Measurements from ENCODE around the gene FBXW11. TPM values are rescaled to one million over a fixed set of nuclear protein-coding genes. Genes with fewer than 3 reads are reported as not detected.
A peak's percentile ranks its signal among the peaks of the same experiment; 100 is the strongest.
"Not testable (repeated sequence)": the region's sequence is repeated elsewhere in the genome, so short reads cannot be mapped to it uniquely, and the experiment has no call there.

FBXW11 gene
- total RNA-seq, 1 experiment from 2014 or later: 53.7 TPM

- Histone ChIP-seq H3K27me3 (ENCODE audit: control insufficient read depth, insufficient read depth, low read length) (no peaks in the 10 kb centered on the region), H3K36me3 (replicated peaks; ENCODE audit: control insufficient read depth, insufficient read depth, low read length) (peaks cover 3% of the 10 kb centered on the region), H3K4me3 (ENCODE audit: insufficient read depth, low read depth, low read length) (no peak overlapping the region)
- no peak for DNase-seq
Measured at GRCh38 chr5:171891150-171891549, 115.3 kb downstream of the FBXW11 start.

GRCh38 chr5:171888051-171888481 lies 118.4 kb downstream of the FBXW11 start:
- peaks cover 5% of the 10 kb centered on the region for H3K36me3 ChIP-seq (replicated peaks; ENCODE audit: control insufficient read depth, insufficient read depth, low read length)
- H3K4me3 ChIP-seq (ENCODE audit: insufficient read depth, low read depth, low read length): no peak overlapping the region
- no peaks in the 10 kb centered on the region for H3K27me3 ChIP-seq (ENCODE audit: control insufficient read depth, insufficient read depth, low read length)
- DNase-seq: no peak

GRCh38 chr5:171886037-171886436 lies 120.4 kb downstream of the FBXW11 start:
- not testable (repeated sequence) for DNase-seq; H3K4me3 ChIP-seq (ENCODE audit: insufficient read depth, low read depth, low read length); H3K36me3 ChIP-seq (replicated peaks; ENCODE audit: control insufficient read depth, insufficient read depth, low read length); H3K27me3 ChIP-seq (ENCODE audit: control insufficient read depth, insufficient read depth, low read length)

GRCh38 chr5:171882118-171882517 lies 124.3 kb downstream of the FBXW11 start:
- Histone ChIP-seq H3K27me3 (ENCODE audit: control insufficient read depth, insufficient read depth, low read length) (no peaks in the 10 kb centered on the region), H3K36me3 (replicated peaks; ENCODE audit: control insufficient read depth, insufficient read depth, low read length) (peaks cover 13% of the 10 kb centered on the region), H3K4me3 (ENCODE audit: insufficient read depth, low read depth, low read length) (no peak overlapping the region)
- no peak for DNase-seq

- DNase-seq: no peak
- Histone ChIP-seq H3K36me3 (replicated peaks; ENCODE audit: control insufficient read depth, insufficient read depth, low read length) (peaks cover 37% of the 10 kb centered on the region), H3K4me3 (ENCODE audit: insufficient read depth, low read depth, low read length) (no peak overlapping the region), H3K27me3 (ENCODE audit: control insufficient read depth, insufficient read depth, low read length) (no peaks in the 10 kb centered on the region)
Measured at GRCh38 chr5:171874234-171874633, 132.2 kb downstream of the FBXW11 start.

GRCh38 chr5:171872666-171873065 lies 133.8 kb downstream of the FBXW11 start:
- no peak for DNase-seq
- peaks cover 36% of the 10 kb centered on the region for H3K36me3 ChIP-seq (replicated peaks; ENCODE audit: control insufficient read depth, insufficient read depth, low read length)
- H3K4me3 ChIP-seq (ENCODE audit: insufficient read depth, low read depth, low read length): no peak overlapping the region
- H3K27me3 ChIP-seq (ENCODE audit: control insufficient read depth, insufficient read depth, low read length): no peaks in the 10 kb centered on the region

- Histone ChIP-seq H3K36me3 (replicated peaks; ENCODE audit: control insufficient read depth, insufficient read depth, low read length) (peaks cover 32% of the 10 kb centered on the region), H3K4me3 (ENCODE audit: insufficient read depth, low read depth, low read length) (no peak overlapping the region), H3K27me3 (ENCODE audit: control insufficient read depth, insufficient read depth, low read length) (no peaks in the 10 kb centered on the region)
- no peak for DNase-seq
Measured at GRCh38 chr5:171871711-171872110, 134.7 kb downstream of the FBXW11 start.

- no peak overlapping the region for H3K4me3 ChIP-seq (ENCODE audit: insufficient read depth, low read depth, low read length)
- no peak for DNase-seq
- H3K27me3 ChIP-seq (ENCODE audit: control insufficient read depth, insufficient read depth, low read length): no peaks in the 10 kb centered on the region
- H3K36me3 ChIP-seq (replicated peaks; ENCODE audit: control insufficient read depth, insufficient read depth, low read length): peaks cover 20% of the 10 kb centered on the region
Measured at GRCh38 chr5:171869956-171870355, 136.5 kb downstream of the FBXW11 start.

- no peak for DNase-seq
- Histone ChIP-seq H3K27me3 (ENCODE audit: control insufficient read depth, insufficient read depth, low read length) (no peaks in the 10 kb centered on the region), H3K36me3 (replicated peaks; ENCODE audit: control insufficient read depth, insufficient read depth, low read length) (peaks cover 18% of the 10 kb centered on the region), H3K4me3 (ENCODE audit: insufficient read depth, low read depth, low read length) (no peak overlapping the region)
Measured at GRCh38 chr5:171868236-171868635, 138.2 kb downstream of the FBXW11 start.

GRCh38 chr5:171867786-171868185 lies 138.7 kb downstream of the FBXW11 start:
- Histone ChIP-seq H3K4me3 (ENCODE audit: insufficient read depth, low read depth, low read length) (no peak overlapping the region), H3K27me3 (ENCODE audit: control insufficient read depth, insufficient read depth, low read length) (no peaks in the 10 kb centered on the region), H3K36me3 (replicated peaks; ENCODE audit: control insufficient read depth, insufficient read depth, low read length) (peaks cover 18% of the 10 kb centered on the region)
- no peak for DNase-seq

- H3K36me3 ChIP-seq (replicated peaks; ENCODE audit: control insufficient read depth, insufficient read depth, low read length): peaks cover 14% of the 10 kb centered on the region
- H3K27me3 ChIP-seq (ENCODE audit: control insufficient read depth, insufficient read depth, low read length): no peaks in the 10 kb centered on the region
- no peak for DNase-seq
- no peak overlapping the region for H3K4me3 ChIP-seq (ENCODE audit: insufficient read depth, low read depth, low read length)
Measured at GRCh38 chr5:171865471-171865870, 141.0 kb downstream of the FBXW11 start.

- Histone ChIP-seq H3K36me3 (replicated peaks; ENCODE audit: control insufficient read depth, insufficient read depth, low read length) (peaks cover 8% of the 10 kb centered on the region), H3K4me3 (ENCODE audit: insufficient read depth, low read depth, low read length) (no peak overlapping the region), H3K27me3 (ENCODE audit: control insufficient read depth, insufficient read depth, low read length) (no peaks in the 10 kb centered on the region)
- no peak for DNase-seq
Measured at GRCh38 chr5:171863935-171864334, 142.5 kb downstream of the FBXW11 start.

- Histone ChIP-seq H3K36me3 (replicated peaks; ENCODE audit: control insufficient read depth, insufficient read depth, low read length) (peaks cover 4% of the 10 kb centered on the region), H3K27me3 (ENCODE audit: control insufficient read depth, insufficient read depth, low read length) (no peaks in the 10 kb centered on the region), H3K4me3 (ENCODE audit: insufficient read depth, low read depth, low read length) (no peak overlapping the region)
- DNase-seq: no peak
Measured at GRCh38 chr5:171862624-171863023, 143.8 kb downstream of the FBXW11 start.

- H3K27me3 ChIP-seq (ENCODE audit: control insufficient read depth, insufficient read depth, low read length): no peaks in the 10 kb centered on the region
- DNase-seq: no peak
- no peak overlapping the region for H3K4me3 ChIP-seq (ENCODE audit: insufficient read depth, low read depth, low read length)
- H3K36me3 ChIP-seq (replicated peaks; ENCODE audit: control insufficient read depth, insufficient read depth, low read length): no peaks in the 10 kb centered on the region
Measured at GRCh38 chr5:171861381-171861780, 145.1 kb downstream of the FBXW11 start.

GRCh38 chr5:171858303-171858702 lies 148.1 kb downstream of the FBXW11 start:
- DNase-seq: peak; percentile 84

GRCh38 chr5:171857489-171857876 lies 149.0 kb downstream of the FBXW11 start:
- peak; percentile 60 for DNase-seq
- H3K36me3 ChIP-seq (replicated peaks; ENCODE audit: control insufficient read depth, insufficient read depth, low read length): no peaks in the 10 kb centered on the region
- H3K4me3 ChIP-seq (ENCODE audit: insufficient read depth, low read depth, low read length): no peak overlapping the region
- H3K27me3 ChIP-seq (ENCODE audit: control insufficient read depth, insufficient read depth, low read length): no peaks in the 10 kb centered on the region

More at GRCh38 chr5:171858303-171858702, 148.1 kb downstream of the FBXW11 start:
- Histone ChIP-seq H3K27me3 (ENCODE audit: control insufficient read depth, insufficient read depth, low read length) (no peaks in the 10 kb centered on the region), H3K36me3 (replicated peaks; ENCODE audit: control insufficient read depth, insufficient read depth, low read length) (no peaks in the 10 kb centered on the region), H3K4me3 (ENCODE audit: insufficient read depth, low read depth, low read length) (no peak overlapping the region)

All from H7 (cell line).